Measurements from ENCODE around the gene FCRL6. TPM values are rescaled to one million over a fixed set of nuclear protein-coding genes. Genes with fewer than 3 reads are reported as not detected.
A peak's percentile ranks its signal among the peaks of the same experiment; 100 is the strongest.

The FCRL6 gene
- polyA plus RNA-seq, 3 donors from 2014 or later = 234 to 442 (median 407) TPM

DNA sequence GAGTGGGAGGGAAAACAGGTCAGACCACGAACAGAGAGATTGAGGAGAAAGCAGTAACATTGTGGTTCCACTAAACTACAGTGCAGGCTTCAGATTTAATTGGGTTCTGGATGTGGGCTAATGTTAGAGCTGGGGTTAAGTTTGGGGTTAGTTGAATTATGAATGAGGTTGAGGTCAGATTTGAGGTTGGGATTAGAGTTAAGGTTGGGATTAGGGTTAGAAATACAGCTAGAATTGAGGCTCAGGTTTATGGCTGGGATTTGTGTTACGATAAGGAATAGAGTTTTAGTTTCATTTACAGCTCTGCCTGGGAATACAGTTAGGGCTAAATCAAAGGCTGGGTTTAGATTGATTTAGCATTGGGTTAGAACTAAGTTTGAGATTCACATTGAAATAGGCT lies 62.1 kb downstream of the FCRL6 start:
- H3K27me3 Mint-ChIP-seq (ENCODE audit: low read depth in 3 of 3) = peaks cover 2 to 8% (median 3%) of the 10 kb centered on the region in 3 donors
- H3K4me1 Mint-ChIP-seq = peaks cover 0 to 3% of the 10 kb centered on the region in 2 donors
- H3K27ac Mint-ChIP-seq = peak overlapping the region in 1 of 6 donors; percentile 7

More for the DNA sequence above, 62.1 kb downstream of the FCRL6 start:
- H3K9me3 Mint-ChIP-seq = no peaks in the 10 kb centered on the region
- peaks cover 0 to 7% (median 0%) of the 10 kb centered on the region in 3 donors for H3K36me3 Mint-ChIP-seq
- no peak for DNase-seq
- no peak overlapping the region for H3K4me3 Mint-ChIP-seq

Other genes starting within 250 kb of the FCRL6 start
- gene APCS, start 214.5 kb upstream of the FCRL6 start, polyA plus RNA-seq = not detected
- gene CRP, start 87.8 kb upstream of the FCRL6 start, polyA plus RNA-seq = not detected
- 100 to 1,000 TPM; 120 to 160 (median 122) TPM for gene DUSP23, start 21.4 kb upstream of the FCRL6 start, polyA plus RNA-seq
- gene SLAMF8, start 24.5 kb downstream of the FCRL6 start, polyA plus RNA-seq = 10 to 100 TPM in 1 of 3 donors, 1 to 10 TPM in 2; 4.0 to 17.1 (median 6.9) TPM
- gene VSIG8, start 60.3 kb downstream of the FCRL6 start, polyA plus RNA-seq = not detected
- under 1 TPM in 1 of 3 donors, not detected in 2; 0.36 TPM for gene CFAP45, start 97.8 kb downstream of the FCRL6 start, polyA plus RNA-seq
- 1,000 to 10,000 TPM in 2 of 3 donors, 100 to 1,000 TPM in 1; 660 to 1,369 (median 1,251) TPM for gene TAGLN2, start 123.1 kb downstream of the FCRL6 start, polyA plus RNA-seq
- not detected for gene IGSF9, start 143.3 kb downstream of the FCRL6 start, polyA plus RNA-seq
- not detected for gene SLAMF9, start 151.9 kb downstream of the FCRL6 start, polyA plus RNA-seq
- gene PIGM, start 229.6 kb downstream of the FCRL6 start, polyA plus RNA-seq = 1 to 10 TPM; 2.1 to 3.3 (median 3.0) TPM

Measured in immature natural killer cell (primary cell).